GM12872 (cell line): Measurements from ENCODE around the gene COL1A1.

Experiments
- TF ChIP-seq, protein P1 (sequence below): IDR thresholded peaks from 3 replicates; pipeline ENCODE4 v1.5.1; 2011; ENCODE audit warnings: low read depth, mild to moderate bottlenecking, low read length, moderate library complexity; ENCODE audit not compliant: insufficient read depth

COL1A1 gene

DNA sequence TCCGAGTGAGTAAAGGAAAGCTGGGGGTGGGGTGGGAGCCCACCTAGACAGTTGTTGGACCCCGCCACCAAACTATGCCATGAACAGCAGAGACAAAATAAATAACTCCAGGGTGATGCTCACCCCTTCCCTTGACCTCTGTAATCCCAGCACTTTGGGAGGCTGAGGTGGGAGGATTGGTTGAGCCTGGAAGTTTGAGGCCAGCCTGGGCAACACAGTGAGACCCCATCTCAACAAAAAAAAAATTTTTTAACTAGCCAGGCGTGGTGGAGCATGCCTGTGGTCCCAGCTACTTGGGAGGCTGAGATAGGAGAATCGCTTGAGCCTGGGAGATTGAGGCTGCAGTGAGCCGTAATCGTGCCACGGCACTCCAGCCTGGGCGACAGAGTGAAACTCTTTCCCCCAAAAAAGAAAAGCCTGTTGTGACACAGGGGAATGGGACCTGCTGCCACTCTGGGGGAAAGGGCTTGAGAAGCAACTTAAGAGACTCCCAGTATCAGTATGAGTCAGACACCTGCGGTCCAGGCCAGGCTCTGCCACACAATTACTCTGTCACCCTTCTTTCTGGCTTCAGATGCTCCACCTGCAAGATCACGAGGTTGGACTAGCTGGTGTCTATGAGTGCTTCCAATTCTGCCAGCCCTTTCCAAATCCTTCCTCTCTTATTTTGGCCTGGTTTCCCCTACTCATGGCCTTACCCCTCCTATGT is 30.6 kb downstream of the COL1A1 start:
- TF ChIP-seq, protein P1, sequence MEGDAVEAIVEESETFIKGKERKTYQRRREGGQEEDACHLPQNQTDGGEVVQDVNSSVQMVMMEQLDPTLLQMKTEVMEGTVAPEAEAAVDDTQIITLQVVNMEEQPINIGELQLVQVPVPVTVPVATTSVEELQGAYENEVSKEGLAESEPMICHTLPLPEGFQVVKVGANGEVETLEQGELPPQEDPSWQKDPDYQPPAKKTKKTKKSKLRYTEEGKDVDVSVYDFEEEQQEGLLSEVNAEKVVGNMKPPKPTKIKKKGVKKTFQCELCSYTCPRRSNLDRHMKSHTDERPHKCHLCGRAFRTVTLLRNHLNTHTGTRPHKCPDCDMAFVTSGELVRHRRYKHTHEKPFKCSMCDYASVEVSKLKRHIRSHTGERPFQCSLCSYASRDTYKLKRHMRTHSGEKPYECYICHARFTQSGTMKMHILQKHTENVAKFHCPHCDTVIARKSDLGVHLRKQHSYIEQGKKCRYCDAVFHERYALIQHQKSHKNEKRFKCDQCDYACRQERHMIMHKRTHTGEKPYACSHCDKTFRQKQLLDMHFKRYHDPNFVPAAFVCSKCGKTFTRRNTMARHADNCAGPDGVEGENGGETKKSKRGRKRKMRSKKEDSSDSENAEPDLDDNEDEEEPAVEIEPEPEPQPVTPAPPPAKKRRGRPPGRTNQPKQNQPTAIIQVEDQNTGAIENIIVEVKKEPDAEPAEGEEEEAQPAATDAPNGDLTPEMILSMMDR = no peak

DNA sequence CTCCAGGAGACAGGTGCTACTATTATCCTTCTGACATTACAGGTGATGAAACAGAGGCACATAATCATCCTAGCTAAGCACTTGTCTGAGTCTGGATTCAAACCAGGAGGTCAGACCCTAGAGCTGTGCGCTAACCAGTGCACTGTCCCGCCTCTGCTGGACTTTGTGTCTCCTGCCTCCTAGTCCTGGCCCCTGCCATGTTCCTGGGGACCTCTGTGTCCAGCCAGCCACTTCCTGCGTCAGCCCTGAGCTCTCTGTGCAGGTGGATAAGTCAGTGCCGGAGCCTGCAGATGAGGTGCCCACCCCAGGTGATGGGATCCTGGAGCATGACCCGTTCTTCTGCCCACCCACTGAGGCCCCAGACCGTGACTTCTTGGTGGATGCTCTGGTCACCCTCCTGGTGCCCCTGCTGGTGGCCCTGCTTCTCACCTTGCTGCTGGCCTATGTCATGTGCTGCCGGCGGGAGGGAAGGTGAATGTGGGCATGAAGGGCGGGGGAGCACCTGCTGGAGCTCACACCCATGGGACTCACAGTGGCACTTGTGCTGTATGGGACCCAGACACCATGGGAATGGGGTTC is 31.5 kb downstream of the COL1A1 start:
- TF ChIP-seq, protein P1 = no peak

DNA sequence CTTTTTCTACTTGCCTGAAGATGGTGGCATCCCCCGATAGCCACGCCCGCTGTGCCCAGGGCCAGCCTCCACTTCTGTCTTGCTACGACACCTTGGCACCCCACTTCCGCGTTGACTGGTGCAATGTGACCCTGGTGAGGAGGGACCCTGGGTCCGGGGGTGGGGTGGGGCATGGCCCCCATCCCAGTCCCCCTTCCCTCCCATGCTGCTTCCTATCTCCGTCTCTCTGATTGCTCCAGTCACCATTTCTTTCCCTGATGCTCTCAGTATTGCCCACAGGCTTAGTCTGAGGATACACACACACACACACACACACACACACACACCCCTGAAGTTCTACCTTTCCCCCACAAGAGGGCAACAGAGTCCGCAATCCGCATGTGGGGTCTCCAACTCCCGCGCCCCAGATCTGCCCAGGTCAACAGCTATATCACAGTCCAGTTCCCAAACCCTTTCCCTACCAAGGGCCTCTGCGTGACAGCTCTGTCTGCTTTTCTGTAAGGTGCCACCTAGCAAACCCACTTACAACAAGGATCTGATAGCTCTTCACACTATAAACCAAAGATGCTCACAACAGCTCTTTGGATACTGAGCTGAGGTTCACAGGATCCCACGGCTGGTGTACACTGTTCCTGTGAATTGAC is 32.2 kb downstream of the COL1A1 start:
- TF ChIP-seq, protein P1 = peak; percentile 94

DNA sequence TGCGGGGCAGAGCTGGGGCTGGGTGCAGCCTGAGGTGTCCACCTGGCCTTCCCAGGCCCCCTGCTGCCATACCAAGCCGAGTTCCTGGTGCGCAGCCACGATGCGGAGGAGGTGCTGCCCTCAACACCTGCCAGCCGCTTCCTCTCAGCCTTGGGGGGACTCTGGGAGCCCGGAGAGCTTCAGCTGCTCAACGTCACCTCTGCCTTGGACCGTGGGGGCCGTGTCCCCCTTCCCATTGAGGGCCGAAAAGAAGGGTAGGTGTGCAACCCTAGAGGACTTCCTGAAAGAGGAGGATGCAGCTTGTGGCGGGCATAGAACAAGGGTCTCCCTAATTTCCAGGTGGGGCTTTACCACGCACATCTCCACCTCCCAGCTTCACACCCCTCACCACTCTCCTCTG is 33.1 kb downstream of the COL1A1 start:
- TF ChIP-seq, protein P1 = no peak

DNA sequence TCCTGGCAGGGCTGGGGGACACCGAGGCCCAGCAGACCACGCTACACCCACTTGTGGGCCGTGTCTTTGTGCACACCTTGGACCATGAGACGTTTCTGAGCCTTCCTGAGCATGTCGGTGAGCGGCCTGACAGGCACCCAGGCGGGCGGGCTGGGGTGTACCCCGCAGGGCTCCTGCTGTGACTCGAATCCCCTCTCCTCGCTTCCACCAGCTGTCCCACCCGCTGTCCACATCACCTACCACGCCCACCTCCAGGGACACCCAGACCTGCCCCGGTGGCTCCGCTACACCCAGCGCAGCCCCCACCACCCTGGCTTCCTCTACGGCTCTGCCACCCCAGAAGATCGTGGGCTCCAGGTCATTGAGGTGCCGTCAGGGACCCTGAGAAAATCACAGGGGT is 34.1 kb downstream of the COL1A1 start:
- TF ChIP-seq, protein P1 = no peak

DNA sequence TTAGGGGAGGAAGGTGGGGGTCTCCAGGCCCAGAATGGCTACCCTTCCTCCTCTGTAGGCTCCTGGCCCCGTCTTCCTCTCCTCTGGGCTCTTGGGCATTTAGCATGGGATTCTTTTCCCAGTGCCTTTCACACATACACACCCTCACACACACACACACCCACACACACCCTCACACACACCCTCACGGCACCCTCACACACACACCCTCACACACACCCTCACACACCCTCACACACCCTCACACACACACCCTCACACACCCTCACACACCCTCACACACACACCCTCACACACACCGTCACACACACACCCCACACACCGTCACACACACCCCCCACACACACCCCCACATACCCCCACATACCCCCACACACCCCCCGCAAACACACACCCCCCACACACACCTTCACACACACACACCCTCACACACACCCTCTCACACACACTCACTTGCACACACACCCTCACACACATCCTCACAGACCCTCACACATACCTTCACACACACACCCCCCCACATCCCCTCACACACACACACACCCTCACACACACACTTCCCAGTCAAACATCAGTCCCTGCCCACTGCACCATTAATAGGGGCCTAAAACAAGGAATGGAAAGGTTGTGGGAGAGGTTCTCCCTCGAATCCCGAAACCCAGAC is 34.8 kb downstream of the COL1A1 start:
- TF ChIP-seq, protein P1 = no peak

DNA sequence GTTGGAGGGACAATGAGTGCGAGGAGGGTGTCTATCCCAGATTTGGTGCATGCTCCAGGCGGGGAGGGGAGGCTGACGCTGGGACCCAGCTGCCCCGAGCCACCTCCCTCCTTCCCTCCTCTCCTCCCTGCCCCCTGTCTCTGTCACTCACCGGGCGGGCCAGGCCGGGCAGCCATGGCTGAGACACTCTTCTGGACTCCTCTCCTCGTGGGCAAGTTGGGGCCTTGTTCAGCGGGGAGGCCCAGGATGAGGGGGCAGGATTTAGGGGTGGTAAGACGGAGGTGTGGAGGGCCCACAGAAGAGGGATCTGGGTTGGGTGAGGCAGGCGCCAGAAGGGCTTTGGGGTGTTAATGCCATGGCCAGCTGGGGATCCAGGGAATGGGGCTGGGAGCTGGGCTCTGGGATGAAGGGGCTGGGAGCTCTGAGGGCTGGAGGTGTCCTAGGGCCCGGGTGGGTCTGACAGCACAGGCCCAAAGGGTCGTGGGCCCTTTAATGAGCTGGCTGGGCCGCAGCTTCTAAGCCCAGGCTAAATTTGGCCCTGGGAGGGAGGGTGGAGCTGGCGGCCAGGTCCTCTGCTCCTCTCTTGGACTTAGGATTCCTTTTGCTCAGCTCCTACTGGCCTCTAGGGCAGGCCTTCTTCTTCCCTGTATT is 35.4 kb downstream of the COL1A1 start, which contains the start of gene SGCA:
TSS of gene SGCA (plus strand) at position 139 of the 651 bp plus-strand sequence. CDS start at position 175, 36 bp downstream.
- TF ChIP-seq, protein P1 = no peak
